ENCODE data around the gene RNF144A.

DNA sequence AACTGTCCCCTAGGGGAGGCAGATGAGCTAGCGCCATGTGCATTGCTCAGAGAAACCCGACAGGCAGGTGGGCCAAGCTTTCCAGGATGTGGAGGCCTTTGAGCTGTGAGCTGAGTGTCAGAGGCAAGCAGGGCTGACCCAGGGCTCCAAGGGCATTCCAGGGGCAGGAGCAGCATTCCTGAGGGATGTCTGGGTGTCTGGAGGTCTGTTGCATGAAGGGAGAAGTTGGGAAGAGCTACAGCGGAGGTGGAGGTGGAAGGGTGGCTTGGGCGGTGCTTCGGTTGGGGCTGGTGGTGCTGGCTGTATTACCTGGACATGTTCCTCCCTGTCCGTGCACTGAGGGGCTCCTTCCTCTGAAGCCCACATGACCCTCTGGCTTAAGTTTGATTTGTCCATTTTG lies 102.8 kb downstream of the RNF144A start:
- no peak for TF ChIP-seq POLR2AphosphoS5 (IDR thresholded peaks at IDR 0.05; ENCODE audit: low read depth, low read length)
- TF ChIP-seq TAF1 (IDR thresholded peaks at IDR 0.05; ENCODE audit: borderline replicate concordance, insufficient read depth, low read length), result no peak
